ENCODE data around the gene FMNL2. TPM values are rescaled to one million over a fixed set of nuclear protein-coding genes. Genes with fewer than 3 reads are reported as not detected.

FMNL2 gene
- polyA plus RNA-seq, 3 donors, result 0.28 to 3.2 (median 0.71) TPM

DNA sequence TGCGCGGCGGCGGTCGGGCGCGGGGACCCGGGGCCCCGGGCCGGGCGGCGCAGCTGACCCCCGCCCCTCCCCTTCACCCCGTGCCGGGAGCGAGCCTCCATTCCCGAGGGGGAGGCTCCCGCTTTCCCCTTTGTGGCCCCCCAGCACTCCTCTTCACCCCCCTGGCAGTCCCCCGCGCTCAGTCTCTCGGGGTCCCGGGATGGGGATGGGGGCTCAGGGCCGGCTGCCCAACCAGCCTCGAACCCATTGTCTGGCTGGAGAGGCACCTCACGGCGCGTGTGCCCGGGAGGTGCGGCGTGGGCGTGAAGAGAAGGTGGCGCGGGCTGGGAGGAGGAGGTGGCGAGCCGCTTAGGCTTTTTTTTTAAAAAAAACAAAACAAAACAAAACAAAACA is 748 bp downstream of the FMNL2 start:
- H3K9me3 Mint-ChIP-seq, result peaks cover 0 to 3% (median 0%) of the 10 kb centered on the region in 7 donors
- TF ChIP-seq, protein P1, sequence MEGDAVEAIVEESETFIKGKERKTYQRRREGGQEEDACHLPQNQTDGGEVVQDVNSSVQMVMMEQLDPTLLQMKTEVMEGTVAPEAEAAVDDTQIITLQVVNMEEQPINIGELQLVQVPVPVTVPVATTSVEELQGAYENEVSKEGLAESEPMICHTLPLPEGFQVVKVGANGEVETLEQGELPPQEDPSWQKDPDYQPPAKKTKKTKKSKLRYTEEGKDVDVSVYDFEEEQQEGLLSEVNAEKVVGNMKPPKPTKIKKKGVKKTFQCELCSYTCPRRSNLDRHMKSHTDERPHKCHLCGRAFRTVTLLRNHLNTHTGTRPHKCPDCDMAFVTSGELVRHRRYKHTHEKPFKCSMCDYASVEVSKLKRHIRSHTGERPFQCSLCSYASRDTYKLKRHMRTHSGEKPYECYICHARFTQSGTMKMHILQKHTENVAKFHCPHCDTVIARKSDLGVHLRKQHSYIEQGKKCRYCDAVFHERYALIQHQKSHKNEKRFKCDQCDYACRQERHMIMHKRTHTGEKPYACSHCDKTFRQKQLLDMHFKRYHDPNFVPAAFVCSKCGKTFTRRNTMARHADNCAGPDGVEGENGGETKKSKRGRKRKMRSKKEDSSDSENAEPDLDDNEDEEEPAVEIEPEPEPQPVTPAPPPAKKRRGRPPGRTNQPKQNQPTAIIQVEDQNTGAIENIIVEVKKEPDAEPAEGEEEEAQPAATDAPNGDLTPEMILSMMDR (IDR thresholded peaks at IDR 0.05), result no peak
- peak overlapping the region; percentile 96 for H3K4me2 ChIP-seq (replicated peaks; ENCODE audit: extremely low read depth, low read length, poor library complexity, severe bottlenecking)

DNA sequence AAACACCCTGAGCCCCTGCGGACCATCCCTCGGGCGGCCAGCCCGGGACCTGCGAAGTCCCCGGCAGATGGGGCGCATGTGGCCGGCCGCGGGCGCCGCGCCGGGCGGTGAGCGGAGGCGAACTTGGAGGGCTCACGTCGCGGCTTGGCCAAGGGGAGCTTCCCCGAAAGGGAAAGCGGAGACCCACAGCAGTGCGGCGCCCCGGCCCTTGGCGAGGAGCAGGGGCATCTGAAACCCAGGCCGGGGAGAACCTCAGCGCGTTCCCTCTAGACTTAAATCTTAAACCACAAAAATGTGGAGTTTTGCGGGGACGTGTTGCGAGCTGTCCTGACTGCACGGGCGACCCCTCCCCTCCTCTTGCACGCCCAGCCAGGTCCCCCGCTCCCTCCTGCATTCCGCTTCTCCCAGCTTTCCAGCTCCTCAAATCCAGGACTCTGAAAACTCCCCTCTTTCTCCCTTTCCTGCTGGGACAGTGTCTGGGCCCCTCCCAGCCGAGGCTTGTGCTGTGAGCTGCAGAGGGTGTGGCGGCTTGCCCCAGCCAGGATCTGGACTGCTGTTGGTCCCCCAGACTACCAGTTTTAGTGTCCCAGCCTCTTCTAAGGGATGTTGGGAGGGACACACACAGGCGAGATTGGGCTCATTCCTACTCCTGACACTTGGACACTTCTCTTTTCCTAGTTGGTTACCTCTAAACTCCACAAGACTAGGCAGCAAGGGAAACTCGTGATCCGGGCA is 1.3 kb downstream of the FMNL2 start:
- WGBS (ENCODE audit: insufficient coverage), result 7% methylated on average over 41 of the region's 42 CpGs
- intact Hi-C loops (cut with micrococcal nuclease), result loop anchor here (10.0 kb wide), 2 partner anchors 299 to 1001 kb away; no protein-coding TSS in a partner anchor
- peak overlapping the region; percentile 80 to 94 for H3K4me3 Mint-ChIP-seq
- Histone ChIP-seq H2AFZ (ENCODE audit: insufficient read depth, low read depth, low read length, poor library complexity, severe bottlenecking) (peak overlapping the region; percentile 88), H3K4me3 (replicated peaks in 1 of 3; ENCODE audit: low read depth in 2 of 3, low read length in 3 of 3) (peak overlapping the region; percentile 53 to 88 (median 76)), H3K9me3 (replicated peaks in 1 of 2; ENCODE audit: control insufficient read depth in 1 of 2, insufficient read depth in 1 of 2, low read length in 2 of 2) (no peaks in the 10 kb centered on the region), H3K9ac (ENCODE audit: insufficient read depth, low read length, poor library complexity, severe bottlenecking) (peak overlapping the region; percentile 60), H3K4me2 (replicated peaks; ENCODE audit: extremely low read depth, low read length, poor library complexity, severe bottlenecking) (peak overlapping the region; percentile 96), H3K4me1 (ENCODE audit: control insufficient read depth in 1 of 2, insufficient read depth in 2 of 2, low read length in 2 of 2) (peaks cover 13 to 21% of the 10 kb centered on the region in 2 donors), H4K20me1 (ENCODE audit: insufficient read depth, low read length) (no peaks in the 10 kb centered on the region), H3K36me3 (replicated peaks in 1 of 2; ENCODE audit: control insufficient read depth in 1 of 2, insufficient read depth in 2 of 2, low read length in 2 of 2) (no peaks in the 10 kb centered on the region), H3K27me3 (ENCODE audit: control insufficient read depth in 2 of 2, insufficient read depth in 2 of 2, low read length in 2 of 2) (peaks cover 26 to 39% of the 10 kb centered on the region in 2 donors), H3K79me2 (ENCODE audit: insufficient read depth, low read length) (no peaks in the 10 kb centered on the region), H3K27ac (ENCODE audit: low read depth in 1 of 2, low read length in 2 of 2) (no peak overlapping the region)
- peaks cover 0 to 3% (median 0%) of the 10 kb centered on the region in 7 donors for H3K9me3 Mint-ChIP-seq
- peaks cover 34 to 47% (median 37%) of the 10 kb centered on the region in 3 donors for H3K27me3 Mint-ChIP-seq (ENCODE audit: low read depth in 3 of 3)
- TF ChIP-seq, protein P1 (IDR thresholded peaks at IDR 0.05), result no peak
- peak overlapping the region in 2 of 7 donors; percentile 14 to 80 for H3K27ac Mint-ChIP-seq
- peak in 1 of 3 donors; percentile 15 for DNase-seq
- H3K36me3 Mint-ChIP-seq, result peaks cover 3 to 6% of the 10 kb centered on the region in 2 donors
- peaks cover 26% of the 10 kb centered on the region for H3K4me1 Mint-ChIP-seq

More for the DNA sequence above, 748 bp downstream of the FMNL2 start:
- Histone ChIP-seq H3K9ac (ENCODE audit: insufficient read depth, low read length, poor library complexity, severe bottlenecking) (peak overlapping the region; percentile 60), H2AFZ (ENCODE audit: insufficient read depth, low read depth, low read length, poor library complexity, severe bottlenecking) (peak overlapping the region; percentile 88), H3K4me1 (ENCODE audit: control insufficient read depth in 1 of 2, insufficient read depth in 2 of 2, low read length in 2 of 2) (peaks cover 13 to 21% of the 10 kb centered on the region in 2 donors), H4K20me1 (ENCODE audit: insufficient read depth, low read length) (no peaks in the 10 kb centered on the region), H3K9me3 (replicated peaks in 1 of 2; ENCODE audit: control insufficient read depth in 1 of 2, insufficient read depth in 1 of 2, low read length in 2 of 2) (no peaks in the 10 kb centered on the region), H3K27ac (ENCODE audit: low read depth in 1 of 2, low read length in 2 of 2) (no peak overlapping the region), H3K4me3 (replicated peaks in 1 of 3; ENCODE audit: low read depth in 2 of 3, low read length in 3 of 3) (peak overlapping the region; percentile 53 to 88 (median 76)), H3K36me3 (replicated peaks in 1 of 2; ENCODE audit: control insufficient read depth in 1 of 2, insufficient read depth in 2 of 2, low read length in 2 of 2) (no peaks in the 10 kb centered on the region), H3K79me2 (ENCODE audit: insufficient read depth, low read length) (no peaks in the 10 kb centered on the region), H3K27me3 (ENCODE audit: control insufficient read depth in 2 of 2, insufficient read depth in 2 of 2, low read length in 2 of 2) (peaks cover 26 to 39% of the 10 kb centered on the region in 2 donors)
- peaks cover 3 to 6% of the 10 kb centered on the region in 2 donors for H3K36me3 Mint-ChIP-seq
- H3K27me3 Mint-ChIP-seq (ENCODE audit: low read depth in 3 of 3), result peaks cover 34 to 47% (median 37%) of the 10 kb centered on the region in 3 donors
- no peak for DNase-seq
- 0% methylated on average over 17 of the region's 35 CpGs for WGBS (ENCODE audit: insufficient coverage)
- peaks cover 26% of the 10 kb centered on the region for H3K4me1 Mint-ChIP-seq
- peak overlapping the region in 1 of 7 donors; percentile 25 for H3K27ac Mint-ChIP-seq
- intact Hi-C loops (cut with micrococcal nuclease), result loop anchor here (10.0 kb wide), 2 partner anchors 299 to 1001 kb away; no protein-coding TSS in a partner anchor
- peak overlapping the region; percentile 80 to 94 for H3K4me3 Mint-ChIP-seq
